ENCODE measurements around the gene TTC27. TPM values are rescaled to one million over a fixed set of nuclear protein-coding genes. Genes with fewer than 3 reads are reported as not detected.

TTC27 gene
- total RNA-seq, 2 donors from 2014 or later = 16.4 to 20.3 TPM

GRCh38 chr2:32683520-32684086 lies 55.8 kb downstream of the TTC27 start:
- no peak overlapping the region for H3K27ac Mint-ChIP-seq
- H3K36me3 Mint-ChIP-seq (ENCODE audit: low read depth) = peaks cover 7% of the 10 kb centered on the region
- no peaks in the 10 kb centered on the region for H3K27me3 ChIP-seq (ENCODE audit: control insufficient read depth, insufficient read depth, low read length, poor library complexity, severe bottlenecking)
- 95 to 98% methylated on average over 4 to 5 of the region's 5 CpGs for WGBS, 2 experiments (ENCODE audit: insufficient coverage in 1 of 2, insufficient read length in 1 of 2)
- no peaks in the 10 kb centered on the region for H3K36me3 ChIP-seq (ENCODE audit: control insufficient read depth, insufficient read depth, low read length)
- no peak for DNase-seq
- H3K9me3 Mint-ChIP-seq = no peaks in the 10 kb centered on the region
- H3K9me3 ChIP-seq (ENCODE audit: control insufficient read depth, low read length) = no peaks in the 10 kb centered on the region
- H3K27me3 Mint-ChIP-seq (ENCODE audit: insufficient read depth) = no peaks in the 10 kb centered on the region
- no peak overlapping the region for H3K4me3 ChIP-seq (ENCODE audit: low read length)
- no peak for TF ChIP-seq CTCF (conservative IDR thresholded peaks at IDR 0.05)
- no peak overlapping the region for H3K27ac ChIP-seq (ENCODE audit: low read depth, low read length)
- no peaks in the 10 kb centered on the region for H3K4me1 ChIP-seq (ENCODE audit: control insufficient read depth, insufficient read depth, low read length)
- H3K9ac ChIP-seq (ENCODE audit: extremely low read depth, low read length, poor library complexity, severe bottlenecking) = no peak overlapping the region
- no peaks in the 10 kb centered on the region for H3K4me1 Mint-ChIP-seq
- no peak overlapping the region for H3K4me3 Mint-ChIP-seq

GRCh38 chr2:32688541-32688940 lies 60.7 kb downstream of the TTC27 start:
- H3K9me3 ChIP-seq (ENCODE audit: control insufficient read depth, low read length) = no peaks in the 10 kb centered on the region
- Mint-ChIP-seq H3K9me3 (no peaks in the 10 kb centered on the region), H3K27ac (no peak overlapping the region), H3K4me3 (no peak overlapping the region), H3K27me3 (ENCODE audit: insufficient read depth) (no peaks in the 10 kb centered on the region), H3K4me1 (no peaks in the 10 kb centered on the region), H3K36me3 (ENCODE audit: low read depth) (peaks cover 3% of the 10 kb centered on the region)
- no peak overlapping the region for H3K4me3 ChIP-seq (ENCODE audit: low read length)
- H3K27ac ChIP-seq (ENCODE audit: low read depth, low read length) = no peak overlapping the region
- no peak for DNase-seq
- no peak overlapping the region for H3K9ac ChIP-seq (ENCODE audit: extremely low read depth, low read length, poor library complexity, severe bottlenecking)
- H3K4me1 ChIP-seq (ENCODE audit: control insufficient read depth, insufficient read depth, low read length) = no peaks in the 10 kb centered on the region
- H3K36me3 ChIP-seq (ENCODE audit: control insufficient read depth, insufficient read depth, low read length) = no peaks in the 10 kb centered on the region
- H3K27me3 ChIP-seq (ENCODE audit: control insufficient read depth, insufficient read depth, low read length, poor library complexity, severe bottlenecking) = no peaks in the 10 kb centered on the region
- TF ChIP-seq CTCF (conservative IDR thresholded peaks at IDR 0.05) = no peak

- TF ChIP-seq CTCF (conservative IDR thresholded peaks at IDR 0.05) = no peak
- no peaks in the 10 kb centered on the region for H3K9me3 ChIP-seq (ENCODE audit: control insufficient read depth, low read length)
- H3K4me1 Mint-ChIP-seq = no peaks in the 10 kb centered on the region
- H3K27ac ChIP-seq (ENCODE audit: low read depth, low read length) = no peak overlapping the region
- no peak overlapping the region for H3K4me3 Mint-ChIP-seq
- H3K4me1 ChIP-seq (ENCODE audit: control insufficient read depth, insufficient read depth, low read length) = no peaks in the 10 kb centered on the region
- H3K9ac ChIP-seq (ENCODE audit: extremely low read depth, low read length, poor library complexity, severe bottlenecking) = no peak overlapping the region
- H3K27me3 ChIP-seq (ENCODE audit: control insufficient read depth, insufficient read depth, low read length, poor library complexity, severe bottlenecking) = no peaks in the 10 kb centered on the region
- H3K9me3 Mint-ChIP-seq = no peaks in the 10 kb centered on the region
- no peak overlapping the region for H3K4me3 ChIP-seq (ENCODE audit: low read length)
- peaks cover 2% of the 10 kb centered on the region for H3K36me3 Mint-ChIP-seq (ENCODE audit: low read depth)
- H3K27ac Mint-ChIP-seq = no peak overlapping the region
- no peaks in the 10 kb centered on the region for H3K36me3 ChIP-seq (ENCODE audit: control insufficient read depth, insufficient read depth, low read length)
- no peak for DNase-seq
- no peaks in the 10 kb centered on the region for H3K27me3 Mint-ChIP-seq (ENCODE audit: insufficient read depth)
Measured at GRCh38 chr2:32691678-32692077, 63.8 kb downstream of the TTC27 start.

All from endodermal cell (in vitro differentiated cells).